Mesendoderm (in vitro differentiated cells): Measurements from ENCODE around the gene MS4A2.

Source experiments
- DNase-seq: peaks from one replicate; pipeline ENCODE4 v3.0.0; 2013
- H2AK5ac ChIP-seq: 2 replicates; pipeline ENCODE4 v1.6.1; 2013; ENCODE audit warnings: low read length, inconsistent platforms
- H2BK120ac ChIP-seq: 2 replicates; pipeline ENCODE4 v1.6.1; 2013; ENCODE audit warnings: low read depth, mild to moderate bottlenecking, low read length, moderate library complexity, mixed read lengths
- H2BK15ac ChIP-seq: replicated peaks from 2 replicates; pipeline ENCODE4 v1.6.1; 2013; ENCODE audit warnings: low read depth, mild to moderate bottlenecking, moderate library complexity
- H2BK5ac ChIP-seq: 2 replicates; pipeline ENCODE4 v1.6.1; 2013; ENCODE audit warnings: low read length, inconsistent platforms
- H3K18ac ChIP-seq: 2 replicates; pipeline ENCODE4 v1.6.1; 2013; ENCODE audit warnings: mild to moderate bottlenecking, low read length, mixed read lengths
- H3K23ac ChIP-seq: one replicate; pipeline ENCODE4 v1.6.1; 2013; ENCODE audit warnings: low read length
- H3K27ac ChIP-seq: 2 replicates; pipeline ENCODE4 v1.5.1; 2013; ENCODE audit warnings: low read depth, mild to moderate bottlenecking, inconsistent platforms, low read length, moderate library complexity
- H3K27me3 ChIP-seq: 2 replicates; pipeline ENCODE4 v1.6.1; 2013; ENCODE audit warnings: low read length, control low read depth, mild to moderate bottlenecking, inconsistent platforms; ENCODE audit not compliant: insufficient read depth, poor library complexity
- H3K36me3 ChIP-seq: 2 replicates; pipeline ENCODE4 v1.6.1; 2013; ENCODE audit warnings: low read length, inconsistent platforms; ENCODE audit not compliant: control insufficient read depth, insufficient read depth
- H3K4ac ChIP-seq: one replicate; pipeline ENCODE4 v1.6.1; 2013; ENCODE audit warnings: low read depth, mild to moderate bottlenecking, low read length, moderate library complexity
- H3K4me1 ChIP-seq: 2 replicates; pipeline ENCODE4 v1.6.1; 2013; ENCODE audit warnings: low read depth, low read length, inconsistent platforms; ENCODE audit not compliant: control insufficient read depth
- H3K4me2 ChIP-seq: 2 replicates; pipeline ENCODE4 v1.6.1; 2013; ENCODE audit warnings: low read length
- H3K4me3 ChIP-seq: 2 replicates; pipeline ENCODE4 v1.5.1; 2013; ENCODE audit warnings: mild to moderate bottlenecking, low read length
- H3K56ac ChIP-seq: one replicate; pipeline ENCODE4 v1.6.1; 2013; ENCODE audit warnings: low read length
- H3K79me1 ChIP-seq: 2 replicates; pipeline ENCODE4 v1.6.1; 2013; ENCODE audit warnings: low read length, inconsistent platforms
- H3K79me2 ChIP-seq: 2 replicates; pipeline ENCODE4 v1.6.1; 2013; ENCODE audit warnings: mild to moderate bottlenecking, low read length; ENCODE audit not compliant: control insufficient read depth, insufficient read depth
- H3K9ac ChIP-seq: 2 replicates; pipeline ENCODE4 v1.6.1; 2013; ENCODE audit warnings: low read length, inconsistent platforms
- H4K5ac ChIP-seq: one replicate; pipeline ENCODE4 v1.6.1; 2013; ENCODE audit warnings: low read length
- H4K8ac ChIP-seq: one replicate; pipeline ENCODE4 v1.6.1; 2013; ENCODE audit warnings: low read depth, mild to moderate bottlenecking, control low read depth, low read length, moderate library complexity
- WGBS: extraction: QIAGEN DNeasy Blood & Tissue Kit; methylation state at CpG from one replicate; pipeline ENCODE4 v1.1.7; 2013; ENCODE audit warnings: low lambda C conversion rate, missing lambda C conversion rate; ENCODE audit not compliant: insufficient coverage; ENCODE audit errors: extremely low coverage; 5-methylcytosine and 5-hydroxymethylcytosine counted together

The MS4A2 gene

GRCh38 chr11:60077981-60078380, 10.5 kb upstream of the MS4A2 start:
- Histone ChIP-seq H3K9ac (no peak overlapping the region), H3K18ac (no peak overlapping the region), H2AK5ac (no peak overlapping the region), H3K4ac (no peak overlapping the region), H3K56ac (no peak overlapping the region), H3K79me1 (no peaks in the 10 kb centered on the region), H3K23ac (no peak overlapping the region), H2BK120ac (no peak overlapping the region), H3K4me3 (no peak overlapping the region), H3K27me3 (no peaks in the 10 kb centered on the region), H3K4me1 (no peaks in the 10 kb centered on the region), H4K5ac (no peak overlapping the region), H2BK5ac (no peak overlapping the region), H2BK15ac (no peak overlapping the region), H3K79me2 (no peaks in the 10 kb centered on the region), H4K8ac (no peak overlapping the region), H3K36me3 (no peaks in the 10 kb centered on the region), H3K4me2 (no peak overlapping the region), H3K27ac (no peak overlapping the region)
- WGBS: no CpG with 5 or more reads among the region's 1 CpG
- no peak for DNase-seq

GRCh38 chr11:60078745-60079144, 9.7 kb upstream of the MS4A2 start:
- H3K4ac ChIP-seq: no peak overlapping the region
- no peaks in the 10 kb centered on the region for H3K79me1 ChIP-seq
- no peak overlapping the region for H3K4me2 ChIP-seq
- no peaks in the 10 kb centered on the region for H3K4me1 ChIP-seq
- H2BK5ac ChIP-seq: no peak overlapping the region
- H2BK15ac ChIP-seq: no peak overlapping the region
- no peak overlapping the region for H3K23ac ChIP-seq
- no peak for DNase-seq
- no peaks in the 10 kb centered on the region for H3K27me3 ChIP-seq
- no peak overlapping the region for H4K5ac ChIP-seq
- no peaks in the 10 kb centered on the region for H3K36me3 ChIP-seq
- no peaks in the 10 kb centered on the region for H3K79me2 ChIP-seq
- no peak overlapping the region for H3K4me3 ChIP-seq
- H3K56ac ChIP-seq: no peak overlapping the region
- no peak overlapping the region for H3K27ac ChIP-seq
- no peak overlapping the region for H2BK120ac ChIP-seq
- no peak overlapping the region for H2AK5ac ChIP-seq
- WGBS: no CpG with 5 or more reads among the region's 4 CpGs
- H3K9ac ChIP-seq: no peak overlapping the region
- H3K18ac ChIP-seq: no peak overlapping the region
- H4K8ac ChIP-seq: no peak overlapping the region

GRCh38 chr11:60080535-60080934, 7.9 kb upstream of the MS4A2 start:
- Histone ChIP-seq H4K8ac (no peak overlapping the region), H3K23ac (no peak overlapping the region), H3K4me2 (no peak overlapping the region), H3K27me3 (no peaks in the 10 kb centered on the region), H2BK120ac (no peak overlapping the region), H4K5ac (no peak overlapping the region), H3K4me1 (no peaks in the 10 kb centered on the region), H3K9ac (no peak overlapping the region), H2BK15ac (no peak overlapping the region), H3K4ac (no peak overlapping the region), H3K56ac (no peak overlapping the region), H3K27ac (no peak overlapping the region), H3K4me3 (no peak overlapping the region), H2AK5ac (no peak overlapping the region), H3K18ac (no peak overlapping the region), H2BK5ac (no peak overlapping the region), H3K36me3 (no peaks in the 10 kb centered on the region), H3K79me1 (no peaks in the 10 kb centered on the region), H3K79me2 (no peaks in the 10 kb centered on the region)
- DNase-seq: no peak
- no CpG with 5 or more reads among the region's 3 CpGs for WGBS

GRCh38 chr11:60084631-60085273, 3.7 kb upstream of the MS4A2 start:
- WGBS: no CpG with 5 or more reads among the region's 3 CpGs
- no peak overlapping the region for H2BK15ac ChIP-seq
- no peaks in the 10 kb centered on the region for H3K79me2 ChIP-seq
- H2BK120ac ChIP-seq: no peak overlapping the region
- H3K4me2 ChIP-seq: no peak overlapping the region
- no peak overlapping the region for H3K23ac ChIP-seq
- H3K4ac ChIP-seq: no peak overlapping the region
- no peak overlapping the region for H3K9ac ChIP-seq
- no peaks in the 10 kb centered on the region for H3K79me1 ChIP-seq
- no peaks in the 10 kb centered on the region for H3K36me3 ChIP-seq
- no peaks in the 10 kb centered on the region for H3K4me1 ChIP-seq
- no peak overlapping the region for H3K18ac ChIP-seq
- DNase-seq: no peak
- no peak overlapping the region for H3K27ac ChIP-seq
- no peak overlapping the region for H4K5ac ChIP-seq
- no peak overlapping the region for H3K4me3 ChIP-seq
- H3K27me3 ChIP-seq: no peaks in the 10 kb centered on the region
- H2BK5ac ChIP-seq: no peak overlapping the region
- no peak overlapping the region for H4K8ac ChIP-seq
- no peak overlapping the region for H2AK5ac ChIP-seq
- no peak overlapping the region for H3K56ac ChIP-seq

- H2BK5ac ChIP-seq: no peak overlapping the region
- H2AK5ac ChIP-seq: no peak overlapping the region
- H3K4me2 ChIP-seq: no peak overlapping the region
- DNase-seq: no peak
- H2BK120ac ChIP-seq: no peak overlapping the region
- H3K79me2 ChIP-seq: no peaks in the 10 kb centered on the region
- no peak overlapping the region for H3K23ac ChIP-seq
- no CpG with 5 or more reads among the region's 2 CpGs for WGBS
- H3K79me1 ChIP-seq: no peaks in the 10 kb centered on the region
- H3K36me3 ChIP-seq: no peaks in the 10 kb centered on the region
- no peak overlapping the region for H3K18ac ChIP-seq
- H3K4me1 ChIP-seq: no peaks in the 10 kb centered on the region
- H3K56ac ChIP-seq: no peak overlapping the region
- no peak overlapping the region for H2BK15ac ChIP-seq
- no peak overlapping the region for H3K4ac ChIP-seq
- H3K9ac ChIP-seq: no peak overlapping the region
- no peak overlapping the region for H4K5ac ChIP-seq
- H4K8ac ChIP-seq: no peak overlapping the region
- no peaks in the 10 kb centered on the region for H3K27me3 ChIP-seq
- H3K27ac ChIP-seq: no peak overlapping the region
- H3K4me3 ChIP-seq: no peak overlapping the region
Measured at GRCh38 chr11:60085909-60086308, 2.6 kb upstream of the MS4A2 start.

- Histone ChIP-seq H3K56ac (no peak overlapping the region), H3K18ac (no peak overlapping the region), H3K23ac (no peak overlapping the region), H3K27me3 (no peaks in the 10 kb centered on the region), H3K9ac (no peak overlapping the region), H3K4me1 (no peaks in the 10 kb centered on the region), H2AK5ac (no peak overlapping the region), H3K36me3 (no peaks in the 10 kb centered on the region), H3K79me2 (no peaks in the 10 kb centered on the region), H3K4me3 (no peak overlapping the region), H2BK15ac (no peak overlapping the region), H3K4ac (no peak overlapping the region), H3K79me1 (no peaks in the 10 kb centered on the region), H4K8ac (no peak overlapping the region), H3K4me2 (no peak overlapping the region), H2BK5ac (no peak overlapping the region), H3K27ac (no peak overlapping the region), H2BK120ac (no peak overlapping the region), H4K5ac (no peak overlapping the region)
- DNase-seq: no peak
- WGBS: no CpG with 5 or more reads among the region's 1 CpG
Measured at GRCh38 chr11:60087239-60087638, 1.2 kb upstream of the MS4A2 start.
